GM19452 (cell line): Measurements from ENCODE around the gene NOS3.

Experiments used
- ATAC-seq: cut with Tn5 transposase; IDR thresholded peaks from one replicate; pipeline ENCODE4 v1.9.1; 2021; ENCODE audit not compliant: unreplicated experiment

Gene NOS3

DNA sequence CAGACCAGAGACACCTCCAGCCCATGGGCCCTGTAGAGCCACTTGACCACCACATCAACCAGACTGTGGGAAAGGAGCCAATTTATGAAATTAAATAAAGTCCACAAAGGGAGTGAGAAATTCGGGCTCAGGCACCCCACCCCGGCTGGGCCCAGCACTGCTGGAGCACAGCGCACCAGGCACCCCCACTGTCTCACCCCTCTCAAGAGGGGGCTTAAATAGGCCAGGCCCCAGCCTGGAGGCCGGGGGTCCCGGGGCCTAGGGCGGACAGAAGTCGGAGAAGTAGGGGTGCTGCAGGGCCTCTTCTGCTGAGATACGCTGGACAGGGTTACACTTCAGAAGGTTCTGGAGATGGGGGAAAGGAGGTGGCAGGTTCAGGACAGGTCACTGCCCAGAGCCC lies 62.9 kb downstream of the NOS3 start:
- ATAC-seq = no peak

DNA sequence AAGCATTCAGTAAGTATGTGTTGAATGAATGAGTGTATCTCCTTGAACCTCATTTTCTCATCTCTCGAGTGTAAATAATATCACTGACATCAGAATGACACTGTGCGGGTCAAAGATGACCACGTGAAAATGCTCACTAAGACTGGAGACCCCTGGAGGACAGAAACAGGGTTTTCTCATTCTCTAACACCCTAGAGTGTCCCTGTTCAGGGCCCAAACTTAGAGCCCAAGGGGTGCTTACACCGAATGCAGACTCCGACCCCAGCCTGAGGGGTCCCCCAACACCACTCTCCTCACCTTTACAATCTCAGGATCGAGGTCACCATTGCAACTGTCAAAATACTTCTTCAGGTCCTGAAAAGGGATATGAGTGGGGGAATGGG lies 65.5 kb downstream of the NOS3 start:
- no peak for ATAC-seq

DNA sequence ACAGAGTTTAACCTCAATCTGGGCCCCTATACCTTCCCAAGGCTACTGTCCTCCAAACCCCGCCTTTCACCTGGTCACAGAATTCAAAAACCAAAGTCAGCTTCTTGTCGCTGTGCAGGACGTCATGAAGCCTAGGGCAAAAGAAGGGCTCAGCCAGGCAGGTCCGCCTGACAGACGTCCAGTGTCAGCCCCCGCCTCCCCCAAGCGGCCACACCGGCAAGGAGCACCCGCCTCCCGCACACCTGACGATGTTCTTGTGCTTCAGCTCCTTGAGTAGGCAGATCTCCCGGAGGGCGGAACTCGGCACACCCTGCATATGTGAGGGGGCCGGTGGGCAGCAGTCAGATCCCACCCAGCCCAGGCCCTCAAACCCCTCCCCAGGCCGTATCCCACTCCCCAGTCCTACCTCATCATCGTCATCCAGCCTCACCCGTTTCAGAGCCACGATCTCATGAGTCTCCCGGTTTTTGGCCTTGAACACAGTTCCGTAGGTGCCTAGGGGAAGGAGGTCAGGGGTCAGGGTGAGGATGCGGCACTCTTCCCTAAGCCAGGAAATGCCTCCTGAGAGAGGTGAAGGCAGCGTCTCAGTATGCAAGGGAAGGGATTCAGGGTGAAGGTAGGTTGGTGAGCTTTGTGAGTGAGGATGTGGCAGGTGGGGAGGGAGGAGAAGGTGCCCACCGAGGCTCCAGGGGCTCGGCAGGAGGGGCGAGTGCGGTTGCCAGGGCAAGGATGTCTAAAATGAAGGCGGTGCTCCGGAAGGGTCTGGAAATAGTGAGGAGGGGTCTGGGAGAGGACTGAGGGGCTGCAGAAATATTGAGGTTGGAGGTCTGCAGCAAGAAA lies 66.1 kb downstream of the NOS3 start:
- ATAC-seq = no peak

DNA sequence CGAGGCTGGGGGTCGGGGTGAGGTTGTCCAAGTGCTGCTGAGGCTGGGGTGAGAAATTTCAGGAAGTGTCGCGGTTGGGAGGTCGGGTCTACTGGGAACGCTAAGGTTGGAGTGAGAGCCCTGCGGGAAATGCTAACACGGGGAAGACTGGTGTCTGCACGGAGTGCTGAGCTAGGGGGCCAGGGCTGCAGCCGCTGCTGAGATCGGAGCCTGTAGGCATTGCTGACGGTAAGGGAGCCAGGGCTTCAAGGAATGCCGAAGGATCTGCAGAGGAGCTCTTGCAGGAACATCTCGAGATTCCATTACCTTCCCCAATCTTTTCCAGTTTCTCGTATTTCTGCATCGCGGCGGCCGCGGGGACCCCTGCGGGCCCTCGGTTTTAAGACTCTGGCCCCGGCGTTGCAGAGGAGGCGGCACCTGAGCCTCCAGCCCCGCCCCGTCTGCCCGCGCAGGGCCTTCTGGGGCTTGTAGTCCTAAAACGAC lies 66.7 kb downstream of the NOS3 start, which contains the start of gene CDK5:
Gene CDK5, minus strand, starts transcription at position 392 of the 483 bp plus-strand sequence. Its CDS starts 49 bp downstream, at position 343.
- ATAC-seq = peak; percentile 8

DNA sequence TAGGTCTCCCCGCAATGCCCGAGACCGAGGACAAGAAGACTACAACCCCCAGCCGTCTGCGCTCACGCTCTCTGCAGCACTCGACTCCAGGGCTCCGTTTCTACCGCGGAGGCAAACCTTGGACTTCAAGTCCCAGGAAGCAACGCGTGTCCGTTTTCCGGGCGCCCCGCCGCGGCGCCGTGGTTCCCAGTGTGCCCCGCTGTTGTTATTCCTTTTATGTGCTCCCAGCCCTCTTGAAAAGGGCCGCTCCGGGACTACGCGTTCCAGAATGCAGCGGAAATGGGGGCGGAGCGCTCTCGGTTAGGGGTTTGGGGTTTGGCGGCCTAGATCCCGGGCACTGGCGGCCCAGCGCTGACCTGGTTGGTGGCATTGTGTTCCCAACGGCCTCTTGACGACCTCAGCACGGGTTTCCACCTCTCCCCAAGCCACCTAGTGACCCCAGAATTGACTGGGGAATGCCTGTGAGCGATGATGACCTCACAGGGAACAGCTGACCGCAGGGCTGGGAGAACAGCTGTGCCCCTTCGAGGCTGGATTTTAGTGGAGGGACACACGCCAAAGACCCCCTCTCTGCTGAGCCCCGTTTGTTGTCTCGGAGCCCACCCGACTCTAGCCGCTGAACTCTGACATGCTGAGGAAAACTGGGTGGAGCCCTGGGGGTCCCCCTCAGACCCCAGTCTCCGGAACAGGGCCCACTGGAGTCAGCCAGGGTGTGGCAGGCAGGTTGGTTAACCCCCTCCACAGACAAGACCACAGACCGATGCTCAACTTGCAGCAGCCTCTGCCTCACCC lies 67.4 kb downstream of the NOS3 start:
- peak; percentile 87 for ATAC-seq

DNA sequence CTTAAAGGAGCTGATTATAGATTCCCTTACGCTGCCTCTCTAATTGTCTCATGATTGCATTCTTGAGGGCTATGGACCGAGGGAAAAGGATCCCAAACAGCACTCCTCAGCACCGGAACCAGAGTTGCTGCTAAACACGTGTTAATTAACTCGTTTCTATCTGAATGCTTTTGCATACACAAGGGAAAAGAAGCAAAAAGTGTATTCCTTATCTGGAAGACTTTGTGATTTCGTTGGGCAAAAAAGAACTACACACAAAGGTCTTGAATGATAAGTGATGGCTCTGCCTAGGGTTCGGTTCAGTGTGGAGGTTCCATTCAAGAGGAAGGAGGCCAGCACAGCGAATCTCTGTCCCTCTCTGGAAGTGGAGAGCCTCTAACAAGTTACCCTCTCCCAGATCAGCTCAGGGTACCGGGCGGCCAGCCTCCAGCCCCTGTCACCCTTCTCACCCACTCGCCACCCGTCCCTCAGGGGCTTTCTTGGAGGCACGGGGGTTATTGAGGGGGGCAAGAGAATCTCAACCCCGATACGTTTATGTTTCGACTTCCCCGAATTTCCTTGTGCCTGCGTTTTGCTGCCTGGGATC lies 68.1 kb downstream of the NOS3 start:
- no peak for ATAC-seq

DNA sequence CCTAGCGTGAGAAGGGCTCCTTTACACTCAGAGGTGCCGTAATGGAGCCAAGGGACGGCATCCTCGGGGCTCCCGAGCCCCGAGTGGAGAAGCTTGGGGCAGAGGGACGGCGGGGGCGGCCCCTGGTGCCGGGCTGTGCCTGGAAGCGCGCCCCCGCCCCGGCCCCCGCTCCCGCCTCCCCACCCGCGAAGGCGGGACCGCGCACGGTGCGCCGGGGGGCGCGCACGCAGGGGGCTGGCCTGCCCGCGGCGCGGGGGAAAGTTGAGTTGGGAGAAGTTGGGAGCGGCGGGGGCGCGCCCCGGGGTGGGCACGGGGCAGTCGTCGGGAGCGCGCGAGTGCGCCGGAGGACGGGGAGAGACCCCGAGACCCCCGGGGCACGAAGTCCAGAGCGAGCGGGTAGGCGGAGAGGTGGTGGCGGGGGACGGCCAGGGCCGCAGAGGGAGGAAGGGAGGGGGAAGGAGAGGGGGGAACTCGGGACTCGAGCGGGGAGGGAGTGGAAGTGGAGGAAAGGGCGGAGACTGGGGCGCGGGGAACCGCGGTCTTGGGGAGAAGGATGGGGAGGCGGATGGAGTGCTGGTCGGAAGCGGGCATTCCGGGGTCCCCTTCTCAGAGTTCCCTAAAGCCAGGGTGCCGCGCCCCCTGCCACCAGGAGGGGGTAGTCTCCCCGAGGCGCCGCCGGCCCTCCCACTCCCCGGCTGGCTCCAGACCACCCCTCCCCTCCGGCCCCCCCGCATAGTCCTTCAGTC lies 68.7 kb downstream of the NOS3 start, which contains the start of gene SLC4A2:
Gene SLC4A2, plus strand, starts transcription at position 223 of the 746 bp plus-strand sequence. CDS start 2,399 bp downstream, outside the sequence.
- peak; percentile 35 for ATAC-seq

DNA sequence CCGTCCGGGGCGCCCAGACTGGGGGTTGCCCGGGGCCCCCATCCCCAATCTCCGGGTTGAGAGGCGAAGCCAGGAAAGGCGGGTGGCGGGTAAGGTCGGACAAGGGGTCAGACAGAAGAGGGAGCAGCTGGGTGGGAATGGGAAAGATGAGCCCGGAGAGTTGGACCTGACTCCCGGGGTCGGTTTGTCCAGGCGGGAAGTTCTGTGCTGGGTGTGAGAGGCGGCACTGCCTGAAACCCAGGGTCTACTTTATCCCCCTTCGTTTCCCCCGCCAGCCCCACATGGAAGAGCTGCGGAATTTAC lies 69.2 kb downstream of the NOS3 start:
- no peak for ATAC-seq

DNA sequence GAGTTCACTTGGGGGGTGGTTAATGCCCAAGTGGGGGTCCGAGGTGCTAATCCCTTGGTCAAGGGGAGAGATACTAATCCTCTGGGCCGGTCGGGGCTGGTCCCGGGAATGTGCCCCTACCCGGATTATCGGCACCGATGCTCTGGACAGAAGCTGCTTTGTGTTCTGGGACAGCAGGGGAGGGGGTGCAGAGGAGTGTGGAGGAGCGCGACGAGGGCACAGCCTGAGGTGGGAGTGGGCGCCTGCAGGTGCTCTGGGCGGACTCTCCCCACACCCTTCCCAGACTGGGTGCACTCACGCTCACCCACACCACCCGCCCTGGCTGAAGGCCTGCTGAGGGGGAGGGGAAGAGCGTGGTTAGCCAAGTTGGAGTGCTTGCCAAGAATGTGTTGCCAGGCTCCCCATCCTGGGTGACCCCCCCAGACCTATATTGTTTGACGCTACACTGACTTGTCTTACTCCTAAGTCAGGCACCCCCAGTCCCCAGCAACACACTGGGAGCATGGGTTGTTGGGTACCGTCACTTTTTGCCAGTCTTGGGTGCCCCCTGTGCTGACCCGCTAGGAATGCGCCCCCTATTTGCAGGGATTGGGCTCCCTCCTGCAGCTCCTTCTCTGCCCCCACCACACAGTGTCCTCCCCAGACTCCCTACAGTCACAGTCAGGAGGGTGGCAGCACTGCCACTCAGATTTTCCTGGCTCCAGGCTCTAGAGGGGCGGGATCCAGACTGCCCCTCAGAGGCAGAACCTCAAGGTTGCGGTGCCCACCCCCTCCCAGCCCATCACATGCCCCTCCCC lies 69.8 kb downstream of the NOS3 start:
- no peak for ATAC-seq

DNA sequence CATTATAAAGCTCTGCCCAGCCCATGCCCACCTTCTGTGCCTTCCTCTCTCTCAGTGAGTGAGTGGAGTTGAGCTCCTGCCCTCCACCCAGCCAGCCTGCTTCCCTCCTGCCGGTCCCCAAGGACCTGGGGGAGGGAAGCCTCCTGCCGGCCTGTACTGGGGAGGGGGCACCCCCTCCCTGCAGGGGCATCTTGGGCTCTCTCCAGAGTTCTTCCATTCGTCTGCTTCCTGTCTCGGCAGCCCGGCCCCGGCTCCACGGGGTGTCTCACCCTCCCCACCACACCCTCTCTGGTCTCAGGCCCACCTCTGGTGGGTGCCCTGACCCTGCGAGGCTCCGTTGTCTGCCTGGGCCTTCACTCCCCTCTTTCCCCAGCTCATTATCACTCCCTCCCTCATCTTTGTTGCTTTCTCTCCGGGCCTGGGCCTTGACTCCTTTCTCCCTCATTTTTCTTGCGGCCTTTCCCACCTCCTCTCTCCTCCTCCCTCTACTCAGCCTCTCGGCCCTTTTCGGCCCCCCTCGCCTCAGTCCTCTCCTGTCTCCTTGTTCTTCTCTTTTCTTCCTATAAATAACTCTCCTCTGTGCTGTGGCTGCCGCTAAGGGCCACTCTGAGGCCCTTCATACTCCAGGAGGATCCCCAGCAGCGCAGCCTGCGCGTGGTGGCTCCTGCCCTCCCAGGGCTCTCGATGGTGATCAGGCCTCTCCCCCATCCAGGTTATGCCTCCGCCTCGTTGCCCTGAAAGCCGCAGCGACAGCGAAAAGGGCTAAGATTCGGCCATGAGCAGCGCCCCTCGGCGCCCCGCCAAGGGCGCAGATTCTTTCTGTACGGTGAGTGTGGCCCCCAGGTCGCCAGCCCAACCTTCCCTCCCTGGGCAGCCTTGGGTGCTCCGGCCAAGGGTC lies 70.6 kb downstream of the NOS3 start:
- no peak for ATAC-seq

DNA sequence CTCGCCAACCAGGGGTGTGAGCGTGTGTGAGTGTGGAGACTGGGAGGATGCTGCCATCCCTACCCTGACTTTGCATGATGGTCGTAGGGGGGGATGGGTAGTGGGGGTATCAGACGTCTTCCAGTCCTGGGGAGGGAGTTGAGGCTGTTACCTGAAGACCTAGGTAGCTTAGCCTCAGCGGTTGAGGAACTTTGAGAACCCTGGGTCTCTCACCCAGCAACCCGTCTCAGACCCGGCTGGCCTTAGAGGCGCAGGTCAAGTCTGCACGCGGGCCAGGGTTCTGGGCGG lies 71.2 kb downstream of the NOS3 start:
- ATAC-seq = no peak

DNA sequence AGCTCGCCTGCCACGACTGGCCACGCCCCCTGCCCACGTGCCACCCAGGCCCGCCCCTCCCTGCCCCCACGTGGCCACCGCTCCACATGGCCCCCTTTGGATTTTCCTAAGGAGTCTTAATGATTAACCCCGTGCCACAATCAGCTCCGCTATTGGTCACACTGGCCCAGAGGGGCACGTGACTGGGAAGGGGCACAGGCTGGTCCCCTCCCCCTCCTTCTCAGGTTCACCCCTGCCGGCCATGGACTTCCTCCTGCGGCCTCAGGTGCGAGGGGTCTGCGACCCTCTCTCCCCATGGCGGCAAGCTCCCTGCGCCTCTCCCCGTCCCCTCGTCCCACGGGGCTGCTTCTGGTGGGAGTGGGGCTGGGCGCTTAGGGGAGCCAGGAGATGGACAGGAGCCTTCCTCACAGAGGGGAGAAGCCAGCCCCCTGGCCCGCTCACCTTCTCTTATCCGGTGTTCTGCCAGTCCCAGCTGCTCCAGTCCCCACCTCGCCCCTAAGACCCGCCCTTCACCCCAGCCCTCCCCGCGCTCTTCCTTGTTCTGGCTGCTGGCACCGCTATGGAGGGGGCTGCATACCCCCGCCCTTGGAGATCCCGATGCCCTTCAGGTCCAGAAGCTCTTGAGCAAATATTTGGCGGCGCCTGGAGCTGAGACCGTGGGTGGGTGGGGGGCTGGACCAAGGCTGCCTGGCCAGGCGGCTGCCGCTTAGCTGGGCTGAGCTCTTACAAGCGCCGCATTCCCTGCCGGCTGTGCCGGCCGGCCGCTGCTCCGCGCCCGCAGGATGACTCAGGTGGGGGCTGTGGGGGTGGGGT lies 71.8 kb downstream of the NOS3 start:
- ATAC-seq = no peak

DNA sequence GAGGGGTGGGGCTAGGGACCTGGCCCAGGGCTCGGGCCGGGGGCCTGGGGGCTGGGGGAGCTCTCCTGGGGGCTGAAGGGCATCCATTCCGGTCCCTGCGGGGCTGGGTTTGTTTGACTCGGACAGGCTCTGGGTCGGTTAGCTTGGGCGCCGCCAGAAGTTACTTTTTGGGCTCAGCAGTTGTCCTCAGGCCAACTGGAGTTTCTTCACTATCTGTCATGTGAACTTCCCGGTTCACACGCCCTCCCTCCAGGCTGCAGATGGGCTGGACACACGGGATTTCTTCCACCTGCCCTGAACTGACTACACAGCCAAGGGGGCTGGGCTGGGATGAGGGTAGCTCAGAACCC lies 72.4 kb downstream of the NOS3 start:
- no peak for ATAC-seq
